K562 (cell line): ENCODE measurements around the gene SDR39U1. TPM values are rescaled to one million over a fixed set of nuclear protein-coding genes. Genes with fewer than 3 reads are reported as not detected.

ENCODE experiments used
- ADNP ChIP-seq: fragments of 200-800 bp; sonication (Bioruptor generic); IDR thresholded peaks from 2 replicates; pipeline ENCODE4 v1.6.1; 2016; ENCODE audit warnings: missing genetic modification characterization, missing compliant biosample characterization
- ATF4 ChIP-seq: fragments of 450-650 bp; formaldehyde crosslinking; IDR thresholded peaks from 2 replicates; pipeline ENCODE4 v1.4.0; 2022; ENCODE audit warnings: mild to moderate bottlenecking, moderate library complexity
- BRD4 ChIP-seq: fragments of 200-600 bp; sonication (generic); IDR thresholded peaks from 2 replicates; pipeline ENCODE4 v1.6.1; 2017; ENCODE audit warnings: inconsistent platforms
- CBFA2T2 ChIP-seq: fragments of 450-650 bp; conservative IDR thresholded peaks from 2 replicates; pipeline ENCODE4 v1.6.1; 2017; ENCODE audit warnings: mild to moderate bottlenecking
- EGR1 ChIP-seq: fragments of 450-650 bp; conservative IDR thresholded peaks from 2 replicates; pipeline ENCODE4 v1.6.1; 2017; ENCODE audit warnings: mild to moderate bottlenecking
- HSF4 ChIP-seq: fragments of 250-450 bp; sonication (Bioruptor Pico); IDR thresholded peaks from 2 replicates; pipeline ENCODE4 v2.1.2; 2022; ENCODE audit warnings: mild to moderate bottlenecking, moderate library complexity, borderline replicate concordance
- MCM7 ChIP-seq, 2 experiments: fragments of 450-650 bp; IDR thresholded peaks; 2 replicates each; pipeline ENCODE4 v1.6.1; 2016 to 2018
- NELFE ChIP-seq: IDR thresholded peaks from 2 replicates; pipeline ENCODE4 v1.6.1; 2011; ENCODE audit warnings: mild to moderate bottlenecking; ENCODE audit not compliant: insufficient read depth, insufficient read length
- NR2F6 ChIP-seq: fragments of 450-650 bp; formaldehyde crosslinking; IDR thresholded peaks from 2 replicates; pipeline ENCODE4 v1.4.0; 2020; ENCODE audit warnings: mild to moderate bottlenecking
- TAF15 ChIP-seq: fragments of 200-400 bp; formaldehyde crosslinking; IDR thresholded peaks from 2 replicates; pipeline ENCODE4 v1.6.1; 2017; ENCODE audit warnings: mild to moderate bottlenecking, low read depth, low read length, moderate library complexity
- TAF7 ChIP-seq: fragments of 450-650 bp; IDR thresholded peaks from 2 replicates; pipeline ENCODE4 v1.6.1; 2016; ENCODE audit warnings: missing genetic modification characterization, missing compliant biosample characterization
- TRIM25 ChIP-seq: fragments of 450-650 bp; IDR thresholded peaks from 2 replicates; pipeline ENCODE4 v1.7.0; 2016; ENCODE audit warnings: borderline replicate concordance
- TSC22D4 ChIP-seq: fragments of 450-650 bp; IDR thresholded peaks from 2 replicates; pipeline ENCODE4 v1.6.1; 2016; ENCODE audit warnings: missing genetic modification characterization, missing biosample characterization, control low read depth
- ZBED1 ChIP-seq: IDR thresholded peaks from 2 replicates; pipeline ENCODE4 v1.6.1; 2014
- ZBTB2 ChIP-seq: fragments of 450-650 bp; IDR thresholded peaks from 2 replicates; pipeline ENCODE4 v1.6.1; 2016; ENCODE audit warnings: antibody characterized with exemption
- ZNF146 ChIP-seq: IDR thresholded peaks from one replicate; pipeline ENCODE4 v1.6.1; 2018; ENCODE audit warnings: missing compliant biosample characterization; ENCODE audit not compliant: unreplicated experiment
- ZNF311 ChIP-seq: fragments of 250-450 bp; sonication (Bioruptor Pico); IDR thresholded peaks from 2 replicates; pipeline ENCODE4 v1.4.0; 2020; ENCODE audit warnings: mild to moderate bottlenecking, moderate library complexity
- ZNF316 ChIP-seq: fragments of 450-650 bp; IDR thresholded peaks from 2 replicates; pipeline ENCODE4 v1.6.1; 2016
- ZNF589 ChIP-seq: fragments of 200-800 bp; sonication (Bioruptor generic); IDR thresholded peaks from 2 replicates; pipeline ENCODE4 v1.6.1; 2016; ENCODE audit warnings: low read depth, missing genetic modification characterization, missing compliant biosample characterization
- ZNF699 ChIP-seq: fragments of 250-450 bp; sonication (Bioruptor Pico); IDR thresholded peaks from 2 replicates; pipeline ENCODE4 v1.8.0; 2021; ENCODE audit warnings: mild to moderate bottlenecking, moderate library complexity; ENCODE audit not compliant: insufficient replicate concordance
- ZNF75A ChIP-seq: fragments of 450-650 bp; formaldehyde crosslinking; IDR thresholded peaks from 2 replicates; pipeline ENCODE4 v1.4.0; 2020; ENCODE audit warnings: mild to moderate bottlenecking
- ZNF780A ChIP-seq: fragments of 250-450 bp; sonication (Bioruptor Pico); IDR thresholded peaks from 2 replicates; pipeline ENCODE4 v1.5.0; 2021; ENCODE audit warnings: mild to moderate bottlenecking
- polyA plus RNA-seq, 8 experiments: library from polyadenylated mRNA; depleted of rRNA in 4 of 8; stranded (reverse) in 5 of 8; unstranded in 3 of 8; fragments of >200 nt; fragmentation: Nextera tagmentation in 2 of 8; fragmentation: Illumina TruSeq in 1 of 8; extraction: Ambion mirVana in 2 of 8; extraction: Trizol in 1 of 8; gene quantifications; 2 replicates each; pipeline versions ENCODE4 v1.2.1 to v1.2.3, GENCODE V29; 2011 to 2014; ENCODE audit warnings: inconsistent platforms in 1 of 8, missing spikeins in 1 of 8
- total RNA-seq, 7 experiments: library from RNA; depleted of rRNA in 6 of 7; stranded (reverse); fragments of >200 nt in 6 of 7; fragmentation: Illumina TruSeq in 2 of 7; extraction: Trizol in 2 of 7; gene quantifications; 2 replicates each; pipeline versions ENCODE4 v1.2.1 to v1.2.3, GENCODE V29; 2011 to 2021; ENCODE audit warnings: low replicate concordance in 1 of 7
- TF ChIP-seq, protein P1 (sequence below): fragments of 250-450 bp; sonication (Bioruptor Pico); IDR thresholded peaks from 2 replicates; pipeline ENCODE4 v1.5.0; 2020; ENCODE audit warnings: mild to moderate bottlenecking, borderline replicate concordance

SDR39U1 gene
- total and polyA plus RNA-seq, 9 of the 15 experiments (the other 6 are each of a cell fraction or from before 2014, with no cell fraction given) = 10.4 to 56.1 (median 19.8) TPM

- TF ChIP-seq ZBTB2 (no peak), CBFA2T2 (no peak), NELFE (no peak), ZNF699 (no peak), ZBED1 (no peak), ZNF311 (no peak), MCM7 (IDR thresholded peaks at IDR 0.05) (no peak), ATF4 (CRISPR knock-in tag) (no peak), TAF15 (no peak), TSC22D4 (tag) (no peak), NR2F6 (CRISPR knock-in tag) (no peak), ADNP (tag) (no peak), ZNF146 (CRISPR knock-in tag) (no peak), HSF4 (CRISPR knock-in tag) (no peak), TAF7 (tag) (no peak), ZNF780A (CRISPR knock-in tag) (no peak), ZNF316 (no peak), BRD4 (no peak; the same call in 1 of the 2 replicates), ZNF589 (CRISPR knock-in tag) (no peak; the same call in 1 of the 2 replicates), ZNF75A (CRISPR knock-in tag) (no peak), TRIM25 (no peak), EGR1 (no peak)
- TF ChIP-seq, protein P1, sequence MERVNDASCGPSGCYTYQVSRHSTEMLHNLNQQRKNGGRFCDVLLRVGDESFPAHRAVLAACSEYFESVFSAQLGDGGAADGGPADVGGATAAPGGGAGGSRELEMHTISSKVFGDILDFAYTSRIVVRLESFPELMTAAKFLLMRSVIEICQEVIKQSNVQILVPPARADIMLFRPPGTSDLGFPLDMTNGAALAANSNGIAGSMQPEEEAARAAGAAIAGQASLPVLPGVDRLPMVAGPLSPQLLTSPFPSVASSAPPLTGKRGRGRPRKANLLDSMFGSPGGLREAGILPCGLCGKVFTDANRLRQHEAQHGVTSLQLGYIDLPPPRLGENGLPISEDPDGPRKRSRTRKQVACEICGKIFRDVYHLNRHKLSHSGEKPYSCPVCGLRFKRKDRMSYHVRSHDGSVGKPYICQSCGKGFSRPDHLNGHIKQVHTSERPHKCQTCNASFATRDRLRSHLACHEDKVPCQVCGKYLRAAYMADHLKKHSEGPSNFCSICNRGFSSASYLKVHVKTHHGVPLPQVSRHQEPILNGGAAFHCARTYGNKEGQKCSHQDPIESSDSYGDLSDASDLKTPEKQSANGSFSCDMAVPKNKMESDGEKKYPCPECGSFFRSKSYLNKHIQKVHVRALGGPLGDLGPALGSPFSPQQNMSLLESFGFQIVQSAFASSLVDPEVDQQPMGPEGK (CRISPR knock-in tag) = no peak
Measured at GRCh38 chr14:24429395-24430142, 13.0 kb downstream of the SDR39U1 start, which contains the start of the genes CBLN3 and KHNYN (continued).
